ENCODE results near the gene ATOX1.

Gene ATOX1

GRCh38 chr5:151766975-151767374 is 8.5 kb upstream of the ATOX1 start:
- DNase-seq: no peak

DNA sequence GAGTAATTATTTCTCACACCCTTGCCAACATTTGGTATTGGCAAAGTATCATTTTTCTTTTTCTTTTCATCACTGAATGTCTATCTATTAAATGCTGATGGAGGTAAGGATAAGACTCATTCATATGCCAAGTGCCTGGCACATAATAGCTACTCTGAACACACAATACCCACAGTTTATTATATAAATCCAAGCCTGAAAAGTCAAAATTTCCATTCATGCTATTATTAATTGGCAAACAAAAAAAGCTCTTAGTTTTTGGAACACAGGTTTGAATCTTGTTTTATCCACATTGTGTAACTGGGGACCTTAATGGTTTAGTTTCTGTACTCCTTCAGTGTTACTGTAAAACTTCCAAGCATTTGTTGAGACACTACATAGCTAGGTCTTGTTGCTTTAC is 6.4 kb upstream of the ATOX1 start:
- DNase-seq: no peak

DNA sequence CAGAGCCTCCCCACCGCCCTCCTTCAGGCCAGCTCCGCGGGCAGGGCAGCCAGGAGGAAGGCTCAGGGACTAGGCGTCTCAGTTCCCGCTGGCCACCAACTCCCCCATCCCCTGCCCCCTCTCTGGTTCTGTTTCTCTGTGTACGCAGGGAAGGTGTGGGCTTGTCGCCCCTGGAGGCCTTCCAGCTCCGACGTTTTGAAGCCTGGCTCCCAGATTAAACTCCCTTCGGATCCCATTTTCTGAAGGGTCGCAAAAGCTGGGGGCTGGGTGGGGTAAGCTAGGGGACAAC is 346 bp downstream of the ATOX1 start:
- DNase-seq: no peak

DNA sequence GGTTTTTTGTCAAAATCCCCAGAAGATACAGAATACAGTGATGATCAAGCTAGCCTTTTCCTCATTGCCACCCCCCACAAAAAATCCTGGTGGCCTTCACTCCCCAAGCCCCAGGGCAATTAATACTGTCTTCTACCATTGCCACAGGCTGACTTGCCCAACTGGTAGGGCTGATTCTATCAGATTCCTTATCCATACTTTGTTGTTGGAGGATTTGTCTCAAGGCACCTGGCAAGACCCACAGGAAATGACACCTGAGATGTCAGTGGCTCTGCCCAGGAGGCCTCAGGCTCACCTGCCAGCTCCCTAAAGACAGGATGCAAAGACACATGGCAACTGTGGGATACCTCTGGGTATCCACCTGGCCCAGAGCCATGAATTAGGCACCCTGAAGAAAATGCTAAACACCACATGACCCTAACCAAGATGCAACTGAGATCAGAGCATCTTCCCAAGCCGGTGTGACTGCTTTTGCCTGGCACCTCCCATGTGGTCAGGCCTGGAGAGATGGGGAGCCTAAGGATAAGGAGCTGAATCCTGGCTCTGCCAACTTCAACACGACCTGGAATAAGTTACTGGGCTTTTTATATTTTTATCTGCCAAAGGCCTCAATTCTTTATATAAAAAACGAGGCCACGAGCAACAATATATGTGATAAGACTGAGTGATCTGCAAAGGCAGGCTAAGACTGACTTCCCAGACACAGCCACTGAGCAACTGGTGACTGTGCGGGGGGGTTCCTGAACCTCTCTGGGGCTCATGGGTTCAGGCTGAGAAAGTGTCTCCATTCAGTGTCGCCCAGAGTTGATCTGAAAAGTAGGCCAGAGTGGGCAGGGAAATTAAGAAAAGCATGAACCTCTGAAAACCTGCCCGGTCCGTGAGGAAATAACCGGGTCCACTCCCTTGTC is 944 bp downstream of the ATOX1 start:
- DNase-seq: no peak

DNA sequence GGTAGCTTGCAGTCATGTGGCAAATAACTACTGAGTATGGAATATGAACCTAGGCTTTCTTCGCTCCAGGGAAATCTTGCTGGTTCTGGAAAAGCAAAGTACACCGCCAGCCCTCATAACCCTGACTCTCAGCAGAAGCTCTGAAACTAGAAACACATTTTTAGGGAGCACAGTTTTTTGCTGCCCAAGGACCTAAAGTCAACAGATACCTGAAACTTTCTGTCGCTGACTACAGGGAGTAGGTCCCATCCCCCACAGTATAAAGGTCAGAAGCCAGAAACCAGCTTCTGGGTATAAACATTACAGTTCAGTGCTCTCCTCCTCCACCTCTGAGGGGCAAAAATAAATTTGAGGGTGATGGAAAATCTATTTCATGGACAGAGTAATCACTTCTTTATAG is 3.0 kb downstream of the ATOX1 start:
- DNase-seq: no peak

- DNase-seq: no peak
Observed at GRCh38 chr5:151751593-151751992, 6.8 kb downstream of the ATOX1 start.

GRCh38 chr5:151751091-151751490 is 7.3 kb downstream of the ATOX1 start:
- DNase-seq: no peak

DNA sequence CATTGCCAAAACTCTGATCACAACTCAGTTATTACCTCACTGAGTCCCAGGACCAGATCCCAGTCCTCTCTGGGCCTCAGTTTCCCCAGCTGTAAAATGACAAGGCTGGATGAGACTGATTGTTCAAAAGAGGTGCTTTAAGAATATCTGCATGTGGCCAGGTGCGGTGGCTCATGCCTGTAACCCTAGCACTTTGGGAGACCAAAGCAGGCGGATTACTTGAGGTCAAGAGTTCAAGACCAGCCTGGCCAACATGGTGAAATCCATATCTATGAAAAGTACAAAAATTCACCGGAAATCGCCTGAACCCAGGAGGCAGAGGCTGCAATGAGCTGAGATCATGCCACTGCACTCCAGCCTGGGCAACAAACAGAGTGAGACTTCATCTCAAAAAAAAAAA is 8.3 kb downstream of the ATOX1 start:
- no peak for DNase-seq

GRCh38 chr5:151745071-151745705 is 13.2 kb downstream of the ATOX1 start:
- DNase-seq: no peak

DNA sequence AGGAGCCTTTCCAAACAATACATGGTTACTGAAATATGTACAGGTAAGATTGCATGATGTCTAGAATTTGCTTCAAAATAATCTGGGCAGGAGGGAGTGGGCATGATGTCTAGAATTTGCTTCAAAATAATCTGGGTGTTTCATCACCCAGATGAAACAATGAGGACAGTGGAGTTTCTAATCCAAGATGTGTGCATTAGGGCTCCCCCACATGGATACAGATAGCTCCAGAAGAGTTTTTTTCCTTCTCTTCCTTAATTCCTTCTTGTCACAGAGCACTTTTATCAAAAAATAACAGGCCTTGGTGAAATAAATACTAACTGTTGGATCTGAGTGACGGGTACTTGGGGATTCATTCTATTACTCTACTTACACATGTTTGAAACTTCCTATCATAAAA is 14.9 kb downstream of the ATOX1 start:
- no peak for DNase-seq

DNA sequence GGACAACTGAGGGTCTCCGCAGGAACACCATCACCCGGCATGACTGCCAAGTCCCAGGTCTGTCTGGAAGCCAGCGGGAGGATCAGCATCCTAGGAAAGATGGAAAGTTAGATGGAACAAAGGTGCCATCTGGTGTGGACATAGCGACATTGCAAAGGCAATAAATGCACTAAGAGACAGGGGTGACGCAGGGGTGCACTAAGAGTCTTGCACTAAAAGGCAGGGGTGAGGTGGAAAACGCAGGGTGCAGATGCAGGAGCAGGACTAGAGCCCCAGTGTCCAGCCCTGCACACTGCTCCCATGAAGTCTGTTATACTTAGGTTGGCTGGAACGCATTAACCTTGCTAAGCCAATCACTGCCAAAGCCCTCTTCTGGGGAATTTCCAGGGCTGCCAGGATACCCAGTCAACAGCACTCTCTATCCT is 15.5 kb downstream of the ATOX1 start:
- DNase-seq: no peak

DNA sequence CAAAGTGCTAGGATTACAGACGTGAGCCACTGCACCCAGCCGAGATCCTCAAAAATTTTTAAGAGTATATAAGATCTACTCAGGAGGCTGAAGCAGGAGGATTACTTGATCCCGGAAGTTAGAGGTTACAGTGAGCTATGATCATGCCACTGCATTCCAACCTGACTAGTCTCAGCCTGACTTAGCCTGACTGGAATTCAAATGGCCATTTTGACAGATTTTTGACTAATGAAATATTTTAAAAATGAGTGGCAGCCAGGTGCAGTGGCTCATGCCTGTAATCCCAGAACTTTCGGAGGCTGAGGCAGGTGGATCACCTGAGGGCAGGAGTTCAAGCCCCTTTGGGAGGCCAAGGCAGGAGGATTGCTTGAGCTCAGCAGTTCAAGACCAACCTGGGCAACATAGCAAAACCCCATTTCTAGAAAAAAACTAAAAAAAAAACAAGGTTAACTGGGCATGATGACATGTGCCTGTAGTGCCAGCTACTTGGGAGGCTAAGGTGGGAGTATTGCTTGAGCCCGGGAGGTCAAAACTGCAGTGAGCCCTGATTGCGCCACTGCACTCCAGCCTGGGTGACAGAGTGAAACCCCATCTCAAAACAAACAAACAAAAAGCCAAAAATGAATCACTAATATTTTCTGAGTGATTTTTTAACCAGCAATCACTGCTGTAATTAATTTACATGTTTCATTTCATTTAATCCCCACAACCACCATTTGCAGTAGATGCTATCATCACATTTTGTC is 16.6 kb downstream of the ATOX1 start:
- no peak for DNase-seq

GRCh38 chr5:151740958-151741373 is 17.5 kb downstream of the ATOX1 start:
- no peak for DNase-seq

- no peak for DNase-seq
Observed at GRCh38 chr5:151740336-151740942, 18.0 kb downstream of the ATOX1 start.

GRCh38 chr5:151739939-151740335 is 18.5 kb downstream of the ATOX1 start:
- no peak for DNase-seq

DNA sequence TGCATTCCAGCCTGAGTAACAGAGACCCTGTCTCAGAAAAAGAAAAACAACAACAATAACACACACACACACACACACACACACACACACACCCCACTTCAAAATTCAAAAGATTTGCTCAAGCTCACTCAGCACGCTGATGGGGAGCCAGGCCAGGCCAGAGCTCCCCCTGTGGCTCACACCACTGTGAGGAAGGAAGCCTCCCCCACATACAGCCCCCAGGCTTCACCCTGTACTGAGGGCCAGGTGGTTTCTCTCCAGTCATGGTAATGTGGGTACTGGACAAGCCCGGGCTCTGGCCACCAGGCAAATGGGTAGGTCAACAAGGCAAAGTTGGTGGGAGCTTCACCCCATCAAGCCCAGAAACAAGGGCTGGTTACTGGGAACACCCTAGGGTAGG is 19.0 kb downstream of the ATOX1 start:
- DNase-seq: no peak

GRCh38 chr5:151738125-151738848 is 20.1 kb downstream of the ATOX1 start:
- no peak for DNase-seq

DNA sequence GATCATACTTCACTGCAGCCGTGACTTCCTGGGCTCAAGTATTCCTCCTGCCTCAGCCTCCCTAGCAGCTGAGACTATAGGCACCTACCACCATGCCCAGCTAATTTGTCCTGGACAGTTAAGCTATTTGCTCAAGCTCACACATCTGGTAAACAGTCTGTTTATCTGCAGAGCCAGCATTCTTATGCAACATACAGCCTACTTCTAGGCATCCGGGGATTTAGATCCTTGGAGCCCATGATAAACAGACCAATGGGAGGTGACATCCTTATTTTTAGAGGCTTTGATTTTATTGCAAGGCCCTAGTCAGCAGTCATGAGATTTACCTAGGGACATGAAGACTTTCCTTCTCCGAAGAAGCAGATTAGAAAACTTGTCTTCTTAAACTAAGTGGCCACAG is 21.0 kb downstream of the ATOX1 start:
- no peak for DNase-seq

DNA sequence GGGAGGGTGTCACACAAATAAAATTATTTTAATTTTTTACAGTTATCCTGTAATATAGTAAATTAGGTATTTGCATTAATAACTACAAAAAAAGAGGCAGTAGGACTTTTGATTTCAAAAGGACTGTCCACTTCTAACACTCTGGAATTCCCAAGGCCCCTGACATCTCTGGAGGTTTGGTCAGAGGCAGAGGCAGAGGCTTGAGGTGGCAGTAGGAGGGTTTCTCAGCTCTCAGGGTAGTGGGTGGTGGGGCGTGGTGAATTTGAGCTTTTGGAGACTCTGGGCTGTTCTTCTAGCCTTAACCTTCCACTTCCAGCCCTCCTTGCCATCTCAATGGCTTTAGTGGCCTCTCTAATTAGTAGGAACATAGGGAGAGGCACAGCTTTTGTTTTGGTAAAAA is 22.8 kb downstream of the ATOX1 start:
- no peak for DNase-seq

DNA sequence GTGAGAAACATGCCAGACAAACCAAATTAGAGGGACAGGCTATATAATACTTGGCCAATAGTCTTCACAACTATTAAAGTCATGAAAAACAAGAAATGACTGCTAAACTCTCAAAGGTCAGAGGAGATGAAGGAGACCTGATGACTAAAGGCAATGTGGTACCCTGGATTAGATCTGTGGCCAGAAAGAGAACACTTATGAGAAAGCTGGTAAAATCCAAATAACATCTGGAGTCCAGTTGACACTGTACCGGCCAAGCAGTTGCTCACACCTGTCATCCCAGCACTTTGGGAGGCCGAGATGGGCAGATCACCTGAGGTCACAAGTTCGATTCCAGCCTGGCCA is 24.4 kb downstream of the ATOX1 start:
- no peak for DNase-seq

DNA sequence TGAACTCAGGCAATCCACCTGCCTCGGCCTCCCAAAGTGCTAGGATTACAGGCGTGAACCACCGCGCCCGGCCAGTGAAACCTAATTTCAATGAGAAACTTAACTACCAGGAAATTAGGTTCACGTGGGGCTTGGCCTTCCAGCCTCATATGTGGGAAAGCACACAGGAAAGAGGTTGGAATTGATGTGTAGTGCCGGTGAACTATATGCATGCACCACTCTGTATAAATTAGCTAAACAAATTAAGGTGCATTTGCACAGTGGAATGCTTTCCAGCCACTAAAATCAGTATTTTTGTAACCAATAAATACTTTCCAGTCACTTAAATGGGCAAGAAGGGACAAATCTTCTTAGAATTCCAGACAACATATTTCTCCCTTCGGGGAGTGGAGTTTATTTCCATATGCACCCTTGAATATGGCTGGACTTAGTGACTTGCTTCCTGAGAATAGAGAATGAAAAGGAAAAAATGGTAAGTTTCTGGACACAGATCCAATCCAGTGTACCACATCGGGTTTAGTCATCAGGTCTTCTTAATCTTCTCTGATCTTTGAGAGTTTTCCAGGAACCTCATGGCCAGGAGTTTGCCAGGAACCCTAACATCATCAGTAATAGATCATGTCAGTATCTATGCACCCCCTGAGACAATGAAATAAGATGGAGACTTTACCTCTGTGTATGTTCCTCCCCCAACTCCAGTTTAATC is 24.9 kb downstream of the ATOX1 start:
- DNase-seq: no peak

GRCh38 chr5:151730381-151730780 is 28.1 kb downstream of the ATOX1 start:
- DNase-seq: no peak

All from SHP77 treated with DMSO at 0.1 percent for 48 hours (cell line).